IPS-NIHi7 (cell line): ENCODE data around the gene TNFAIP8L2.

Experiments
- DNase-seq: peaks from one replicate; pipeline ENCODE4 v3.0.0; 2012; ENCODE audit warnings: mixed read lengths; ENCODE audit errors: extremely low spot score

TNFAIP8L2 gene

DNA sequence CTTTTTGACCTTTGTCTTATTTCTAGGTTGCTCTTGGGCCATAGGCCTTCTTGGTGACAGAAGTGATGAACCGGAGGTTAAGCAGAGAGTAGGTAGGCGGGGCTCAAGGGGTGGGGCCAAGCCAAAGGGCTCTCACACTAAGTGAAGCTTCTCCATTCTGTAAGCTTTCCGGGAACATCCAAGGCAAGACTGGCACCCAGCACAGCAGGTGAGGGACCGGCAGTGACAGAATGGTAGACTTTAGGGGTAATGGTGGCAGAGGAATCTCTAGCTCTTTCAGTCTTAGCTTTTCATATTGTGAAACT, at the start of gene TNFAIP8L2:
Gene TNFAIP8L2, plus strand, starts transcription at position 135 of the 305 bp plus-strand sequence. CDS start 2,049 bp downstream, outside the sequence.
- no peak for DNase-seq

GRCh38 chr1:151106894-151107293, 49.6 kb upstream of the TNFAIP8L2 start:
- DNase-seq: no peak

- DNase-seq: no peak
Observed at GRCh38 chr1:151108331-151108730, 48.1 kb upstream of the TNFAIP8L2 start.

- DNase-seq: no peak
Observed at GRCh38 chr1:151113877-151114276, 42.6 kb upstream of the TNFAIP8L2 start.

DNA sequence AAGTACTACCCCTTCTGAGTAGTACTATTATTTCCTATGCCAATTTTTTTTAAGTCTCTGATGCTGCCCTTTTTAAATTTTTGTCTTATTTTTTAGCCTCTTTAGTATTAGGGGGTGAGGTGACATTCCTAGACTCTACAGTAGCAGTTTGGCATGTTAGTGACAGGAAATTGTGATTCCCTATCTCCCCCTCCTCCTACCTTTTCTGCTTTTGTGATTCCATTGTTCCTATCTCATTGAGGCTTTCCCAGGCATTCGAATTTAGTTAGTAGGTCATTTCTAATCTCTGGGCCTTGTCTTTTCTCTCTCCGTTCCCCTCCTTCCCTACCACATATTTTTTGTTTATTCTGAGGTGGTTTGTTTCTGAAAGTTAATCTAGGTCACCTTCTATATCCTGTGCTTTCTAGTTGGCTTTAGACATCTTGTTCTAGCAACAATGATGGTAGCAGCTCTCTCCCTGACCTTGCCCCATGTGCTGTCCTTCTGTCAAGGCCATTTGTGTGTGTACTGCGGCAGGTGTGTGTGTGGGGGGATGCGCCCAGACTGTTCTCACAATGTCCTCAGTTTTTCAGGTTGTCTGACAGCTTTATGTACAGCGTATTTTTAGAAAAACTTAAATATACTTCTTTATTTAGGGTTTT, 31.6 kb upstream of the TNFAIP8L2 start:
- no peak for DNase-seq

DNA sequence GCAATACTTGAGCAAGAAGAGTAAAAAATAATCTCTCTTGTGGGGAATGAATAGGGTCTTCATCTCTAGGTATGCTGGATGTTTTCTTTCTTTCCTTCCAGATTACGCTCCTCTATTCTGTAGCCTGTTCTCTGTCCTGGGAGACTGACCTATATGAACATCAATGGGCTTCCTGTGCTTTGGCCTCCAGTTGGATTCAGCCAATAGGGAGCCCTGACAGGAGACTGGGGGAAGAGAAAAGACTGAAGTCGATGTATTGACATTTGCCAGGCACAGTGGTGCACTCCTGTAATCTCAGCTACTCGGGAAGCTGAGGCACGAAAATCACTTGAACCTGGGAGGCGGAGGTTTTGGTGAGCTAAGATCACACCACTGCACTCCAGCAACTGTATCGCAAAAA, 27.6 kb upstream of the TNFAIP8L2 start:
- no peak for DNase-seq

- DNase-seq: peak; percentile 97
Observed at GRCh38 chr1:151130987-151131586, 25.4 kb upstream of the TNFAIP8L2 start.

- DNase-seq: peak; percentile 55
Observed at GRCh38 chr1:151131701-151132334, 24.6 kb upstream of the TNFAIP8L2 start.

DNA sequence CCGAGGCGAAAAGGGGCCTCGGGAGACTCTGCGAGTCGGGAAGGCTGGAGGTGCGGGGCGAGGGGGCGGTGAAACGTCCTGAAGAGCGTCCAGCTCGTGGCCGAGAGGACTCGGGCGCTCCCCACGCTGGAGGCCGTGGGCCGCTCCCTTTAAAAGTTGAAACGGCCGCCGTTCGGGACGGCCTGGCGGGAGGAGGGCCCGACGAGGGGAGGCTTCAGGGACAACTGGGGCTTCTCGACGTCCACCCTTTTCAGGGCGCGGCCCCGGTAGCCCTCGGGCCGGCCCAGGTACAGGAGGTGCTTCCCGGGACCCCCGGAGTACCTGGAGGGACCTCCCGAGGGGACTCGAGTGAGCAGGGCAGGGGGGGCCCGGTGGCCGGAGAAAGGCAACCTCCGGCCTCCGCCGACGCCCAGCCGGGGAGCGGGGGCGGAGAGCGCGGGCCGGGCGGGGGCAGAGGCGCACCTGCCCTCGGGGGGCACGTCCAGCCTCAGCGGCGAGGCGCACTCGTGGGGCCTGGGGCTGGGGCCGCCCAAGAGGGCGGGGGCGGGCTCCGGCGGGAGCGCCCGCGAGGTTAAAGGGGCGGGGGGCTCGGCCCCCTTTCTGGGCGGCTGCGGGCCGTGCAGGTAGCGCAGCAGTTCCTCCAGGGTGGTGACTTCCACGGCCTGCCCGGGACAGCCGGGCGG, 24.0 kb upstream of the TNFAIP8L2 start:
- peak; percentile 40 for DNase-seq

- DNase-seq: peak; percentile 54
Observed at GRCh38 chr1:151133018-151133806, 23.2 kb upstream of the TNFAIP8L2 start.

DNA sequence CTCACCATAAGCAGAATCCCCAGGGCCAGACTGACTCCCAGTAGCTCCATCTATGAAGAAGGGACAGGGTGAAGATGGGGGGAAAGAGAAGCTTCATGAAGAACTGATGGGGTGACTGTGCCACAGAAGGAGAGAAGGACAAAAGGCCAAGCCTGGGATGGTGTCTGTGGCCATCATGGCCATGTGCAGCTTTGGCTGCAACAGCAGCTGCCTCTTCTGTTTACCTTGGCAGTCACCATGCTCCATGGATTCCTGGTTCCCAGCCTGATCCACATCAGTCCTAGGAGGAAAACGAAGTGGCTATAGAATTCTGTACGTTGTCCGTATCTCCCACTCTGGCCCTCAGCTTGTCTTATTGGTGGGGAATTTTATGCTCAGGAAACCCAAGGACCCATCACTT, 22.1 kb upstream of the TNFAIP8L2 start:
- DNase-seq: no peak

- no peak for DNase-seq
Observed at GRCh38 chr1:151134991-151135390, 21.5 kb upstream of the TNFAIP8L2 start.

DNA sequence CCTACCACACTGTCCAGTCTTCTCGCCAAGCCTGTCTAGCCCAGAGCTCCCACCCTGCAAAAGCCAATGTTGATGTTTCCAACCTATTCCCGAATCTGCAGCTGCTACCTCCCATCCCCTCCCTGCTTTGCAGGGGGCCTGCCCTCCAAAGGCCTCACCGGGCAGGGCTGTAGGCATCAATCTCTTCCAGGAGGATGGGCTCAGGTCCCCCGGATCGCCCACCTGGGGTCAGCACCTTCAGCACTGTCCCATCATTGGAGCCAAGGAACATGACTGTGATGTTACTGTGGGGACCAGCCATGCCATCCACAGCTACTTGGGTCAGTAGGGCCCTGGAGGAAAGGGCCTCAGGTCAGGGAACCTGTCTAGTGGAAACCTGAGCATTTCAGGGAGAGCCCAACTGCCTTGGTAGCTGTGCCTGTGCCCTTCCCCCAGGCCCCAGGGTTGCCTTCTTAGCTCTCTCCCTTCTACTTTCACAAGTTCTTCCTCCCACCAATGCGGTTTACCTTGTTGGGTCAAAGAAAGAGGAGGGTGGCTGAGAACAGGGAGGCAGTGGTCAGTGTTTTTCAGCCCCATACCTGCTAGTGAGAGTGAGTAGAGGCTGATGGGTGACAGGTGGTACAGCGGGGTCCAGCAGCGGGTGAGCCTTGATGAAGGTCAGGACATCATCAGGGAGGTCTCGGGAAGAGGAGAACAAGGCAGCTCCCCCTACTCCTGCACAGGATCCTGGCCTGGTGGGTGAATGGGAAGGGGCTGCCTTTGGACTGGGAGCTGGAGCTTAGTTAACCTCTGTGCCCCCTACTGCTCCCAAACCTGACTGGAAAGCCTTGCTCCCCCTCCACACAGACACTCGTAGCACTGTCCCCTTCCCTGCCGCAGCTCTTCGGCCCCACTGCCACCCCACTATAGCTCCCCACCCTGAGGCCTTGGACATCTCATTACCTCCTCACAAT, 20.7 kb upstream of the TNFAIP8L2 start:
- no peak for DNase-seq

- DNase-seq: no peak
Observed at GRCh38 chr1:151137789-151138188, 18.7 kb upstream of the TNFAIP8L2 start.

DNA sequence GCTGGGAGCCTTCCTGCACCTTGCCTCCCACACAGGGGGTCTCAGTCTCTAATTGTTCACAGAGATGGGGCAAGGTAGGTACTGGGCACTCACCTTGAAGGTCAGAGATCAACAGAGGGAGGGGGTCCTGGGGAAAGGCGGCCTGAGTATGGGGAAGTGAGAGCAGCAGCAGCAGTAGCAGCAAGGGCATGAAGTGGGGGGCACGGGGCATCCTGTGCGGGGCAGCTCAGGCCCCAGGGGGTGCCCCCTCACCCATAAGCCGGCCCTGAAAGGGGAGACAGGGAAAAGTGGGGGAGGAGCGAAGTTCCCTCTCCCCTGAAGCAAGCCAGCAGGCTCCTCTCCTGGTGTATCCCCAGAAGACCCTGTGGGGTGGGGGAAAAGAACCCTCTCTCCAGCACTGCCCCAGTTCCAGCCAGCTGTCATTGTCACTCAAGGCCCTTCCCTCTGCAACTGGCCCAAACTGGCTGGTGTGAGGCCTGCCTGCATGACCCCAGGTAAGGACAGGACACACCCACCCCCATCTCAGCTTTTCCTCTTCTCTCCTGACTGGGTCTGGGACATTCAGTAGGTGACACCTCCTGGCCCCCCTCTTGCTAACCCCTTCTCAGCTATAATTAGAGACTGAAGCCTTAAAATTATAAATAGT, 13.9 kb upstream of the TNFAIP8L2 start:
- no peak for DNase-seq

- DNase-seq: no peak
Observed at GRCh38 chr1:151143057-151143435, 13.4 kb upstream of the TNFAIP8L2 start.

- peak; percentile 28 for DNase-seq
Observed at GRCh38 chr1:151143986-151144385, 12.5 kb upstream of the TNFAIP8L2 start.

DNA sequence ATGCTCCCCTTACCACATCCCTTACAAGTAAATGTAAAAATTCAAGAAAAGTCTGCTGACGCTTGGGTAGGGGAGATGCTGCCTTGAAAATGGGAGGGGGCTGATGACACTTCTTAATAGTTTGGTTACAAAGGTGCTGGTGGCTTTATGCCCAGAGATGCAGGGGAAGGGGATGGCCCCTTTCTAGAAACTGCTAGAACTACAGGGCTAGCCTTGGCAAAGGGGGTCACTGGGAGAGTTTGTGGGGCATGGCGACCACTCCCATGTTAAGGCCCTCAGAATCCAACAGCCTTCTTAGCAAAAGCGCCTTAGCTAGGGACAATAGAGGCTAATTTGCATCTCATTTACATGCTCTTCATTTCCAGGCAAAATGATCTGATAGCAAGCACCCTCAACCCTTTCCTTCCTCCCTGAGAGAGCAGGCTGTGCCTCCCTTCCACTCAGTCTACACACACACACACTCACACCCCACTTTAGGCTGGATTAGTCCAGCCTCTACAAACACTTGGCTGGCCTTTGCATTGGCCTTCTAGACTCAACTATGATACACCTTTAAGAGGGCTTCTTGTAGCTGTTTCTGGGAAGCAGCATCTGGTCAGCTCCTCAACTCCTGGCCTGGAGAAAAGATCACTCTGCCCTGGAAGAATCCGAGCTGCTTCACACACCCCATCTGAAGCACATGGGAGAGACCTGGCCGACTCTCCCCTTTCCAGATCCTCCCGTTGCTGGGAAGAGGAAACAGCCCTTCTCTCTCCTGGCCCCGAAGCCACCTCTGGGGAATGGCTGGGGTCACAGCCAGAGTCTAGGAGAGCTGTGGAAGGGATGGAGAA, 11.8 kb upstream of the TNFAIP8L2 start:
- DNase-seq: no peak

DNA sequence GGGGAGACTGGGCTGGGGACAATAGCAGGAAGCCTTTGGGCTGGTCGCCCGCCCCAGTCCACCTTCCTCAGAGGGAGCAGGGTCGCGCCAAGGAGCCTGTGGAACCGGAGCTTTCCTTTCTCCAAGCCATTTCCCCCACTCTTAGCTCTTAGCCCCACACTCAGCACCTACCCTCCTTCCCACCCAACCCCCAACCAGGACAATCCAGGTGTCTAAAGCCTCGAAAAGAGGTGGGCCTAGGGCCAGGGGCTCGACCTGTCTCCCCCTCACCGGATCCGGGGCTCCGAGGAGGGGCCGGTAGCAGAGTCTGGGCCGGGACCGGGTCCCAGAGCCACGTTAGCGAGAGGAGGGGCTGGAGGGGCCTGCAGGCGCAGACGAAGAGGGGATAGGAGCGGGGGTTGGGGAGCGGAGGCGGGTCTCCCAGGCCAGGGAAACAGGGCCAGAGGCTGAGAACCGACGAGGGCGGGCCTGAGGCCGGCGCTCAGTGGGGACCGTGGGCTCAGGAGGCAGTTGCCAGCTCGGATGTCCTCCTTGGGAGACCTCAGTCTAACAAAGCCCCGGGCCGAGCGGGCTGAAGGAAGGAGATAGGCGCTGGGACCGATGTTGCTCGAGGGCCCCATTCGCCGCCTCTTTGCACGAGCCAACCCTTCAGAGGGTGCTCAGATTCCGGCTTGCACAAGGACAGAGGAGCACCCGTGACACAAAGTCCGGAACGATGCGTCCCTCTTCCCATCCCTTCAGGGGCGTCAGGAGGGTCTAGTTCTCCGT, 11.0 kb upstream of the TNFAIP8L2 start:
- peak; percentile 27 for DNase-seq
